PFSK-1 (cell line): ENCODE measurements around the gene S100A3.

ENCODE experiments used
- FOXP2 ChIP-seq: optimal IDR thresholded peaks from 2 replicates; pipeline ENCODE3; 2011; ENCODE audit warnings: borderline replicate concordance, control low read depth, inconsistent platforms; ENCODE audit not compliant: insufficient read depth; ENCODE audit errors: extremely low read length, extremely low read depth
- POLR2AphosphoS5 ChIP-seq: IDR thresholded peaks from 2 replicates; pipeline ENCODE4 v1.6.1; 2012; ENCODE audit warnings: low read depth, mild to moderate bottlenecking, control low read depth, low read length, moderate library complexity
- REST ChIP-seq, 2 experiments: IDR thresholded peaks; 2 replicates each; pipeline versions ENCODE4 v1.6.1 to v1.8.0; 2011 to 2012; ENCODE audit warnings: low read depth in 2 of 2, low read length in 2 of 2, control low read depth in 1 of 2, inconsistent platforms in 1 of 2, mild to moderate bottlenecking in 1 of 2, moderate library complexity in 1 of 2; ENCODE audit not compliant: insufficient read depth in 1 of 2
- SIN3A ChIP-seq: IDR thresholded peaks from 2 replicates; pipeline ENCODE4 v1.6.1; 2012; ENCODE audit warnings: mild to moderate bottlenecking, low read length, moderate library complexity, borderline replicate concordance; ENCODE audit not compliant: insufficient read depth
- TAF1 ChIP-seq: IDR thresholded peaks from 2 replicates; pipeline ENCODE4 v1.6.1; 2012; ENCODE audit warnings: low read length, control low read depth, borderline replicate concordance; ENCODE audit not compliant: insufficient read depth

S100A3 gene

GRCh38 chr1:153556348-153556747 is 7.3 kb upstream of the S100A3 start:
- TF ChIP-seq TAF1 (no peak), FOXP2 (no peak), SIN3A (no peak), POLR2AphosphoS5 (no peak), REST (IDR thresholded peaks at IDR 0.05; ENCODE audit: insufficient read depth in 1 of 2, low read depth in 2 of 2, low read length in 2 of 2) (no peak)

DNA sequence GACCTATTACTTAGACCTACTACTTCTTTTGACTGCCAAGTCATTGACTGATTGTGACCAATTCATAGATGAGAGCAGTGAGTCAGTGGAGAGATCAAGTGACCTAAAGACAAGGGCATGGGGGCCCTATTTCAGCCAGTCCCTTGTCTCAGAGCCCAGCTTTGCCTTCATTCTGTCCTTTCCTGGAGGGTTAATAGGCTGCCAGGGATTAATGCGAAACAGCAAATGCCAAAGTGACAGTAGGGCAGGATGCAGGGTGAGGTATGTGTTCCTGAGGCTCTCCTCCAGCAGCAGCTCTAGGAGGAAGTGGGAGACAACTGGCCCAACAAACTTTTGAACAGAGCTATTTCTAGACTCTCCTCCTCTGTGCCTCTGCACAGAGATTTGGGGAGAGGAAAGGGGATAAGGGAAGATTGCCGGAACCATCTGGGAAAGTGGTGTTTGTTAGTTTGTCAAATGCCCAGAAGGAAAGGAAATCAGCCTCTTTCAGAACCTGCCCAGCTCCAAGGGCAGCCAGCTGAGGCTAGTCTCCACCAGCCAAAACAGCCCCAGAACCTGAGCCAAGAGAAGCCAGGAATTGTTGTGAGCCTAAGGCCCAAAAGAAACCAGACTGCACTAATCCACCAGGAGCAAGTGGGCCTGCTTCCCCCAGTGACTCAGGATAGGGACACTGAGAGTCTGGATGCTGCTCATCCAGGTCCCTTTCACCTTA is 4.9 kb upstream of the S100A3 start:
- TF ChIP-seq FOXP2: no peak
- no peak for TF ChIP-seq SIN3A
- no peak for TF ChIP-seq TAF1
- no peak for TF ChIP-seq POLR2AphosphoS5
- no peak for TF ChIP-seq REST (IDR thresholded peaks at IDR 0.05; ENCODE audit: insufficient read depth in 1 of 2, low read depth in 2 of 2, low read length in 2 of 2)

GRCh38 chr1:153553096-153553495 is 4.0 kb upstream of the S100A3 start:
- TF ChIP-seq POLR2AphosphoS5 (no peak), REST (IDR thresholded peaks at IDR 0.05; ENCODE audit: insufficient read depth in 1 of 2, low read depth in 2 of 2, low read length in 2 of 2) (no peak), TAF1 (no peak), SIN3A (no peak), FOXP2 (no peak)

GRCh38 chr1:153552335-153552734 is 3.3 kb upstream of the S100A3 start:
- TF ChIP-seq TAF1 (no peak), FOXP2 (no peak), REST (IDR thresholded peaks at IDR 0.05; ENCODE audit: insufficient read depth in 1 of 2, low read depth in 2 of 2, low read length in 2 of 2) (no peak), POLR2AphosphoS5 (no peak), SIN3A (no peak)
